ENCODE data around the gene LRRC8B. TPM values are rescaled to one million over a fixed set of nuclear protein-coding genes. Genes with fewer than 3 reads are reported as not detected.

Gene LRRC8B
- polyA plus RNA-seq, 1 of the 3 experiments (the other 2 are of a cell fraction) = 3.7 TPM

DNA sequence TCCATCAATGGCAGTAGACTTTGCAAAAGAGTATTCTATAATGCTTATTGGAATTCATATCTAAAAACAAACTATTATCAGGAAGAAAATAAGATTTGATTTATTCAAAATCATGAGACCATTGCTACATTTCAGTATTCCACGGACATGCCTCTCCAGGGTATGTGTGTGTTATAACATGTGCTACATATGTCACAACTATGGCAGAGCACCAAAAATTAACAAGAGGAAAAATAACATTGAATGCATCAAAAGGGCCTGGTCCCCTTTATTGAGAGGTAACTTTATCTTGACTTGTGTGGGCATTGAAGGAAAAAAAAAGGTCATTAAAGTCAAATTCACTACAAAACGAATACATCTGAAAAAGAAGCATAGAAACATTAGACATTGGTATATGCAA lies 22.6 kb upstream of the LRRC8B start:
- Histone ChIP-seq H3K9ac (no peak overlapping the region), H3K27ac (ENCODE audit: low read depth in 2 of 2, low read length in 1 of 2) (no peak overlapping the region), H4K20me1 (ENCODE audit: insufficient read depth) (no peaks in the 10 kb centered on the region), H3K9me2 (no peaks in the 10 kb centered on the region), H3K4me3 (ENCODE audit: low read depth in 2 of 2, low read length in 1 of 2) (no peak overlapping the region), H3K4me2 (no peak overlapping the region), H3K9me3 (no peaks in the 10 kb centered on the region), H3K4me1 (ENCODE audit: control insufficient read depth in 1 of 2, insufficient read depth in 2 of 2, low read depth in 1 of 2, low read length in 1 of 2) (no peaks in the 10 kb centered on the region), H3K27me3 (ENCODE audit: insufficient read depth) (no peaks in the 10 kb centered on the region), H2AFZ (ENCODE audit: low read depth) (no peak overlapping the region), H3K79me2 (ENCODE audit: insufficient read depth) (no peaks in the 10 kb centered on the region), H3K36me3 (replicated peaks in 1 of 2; ENCODE audit: control insufficient read depth in 1 of 2, insufficient read depth in 2 of 2, low read length in 1 of 2) (no peaks in the 10 kb centered on the region), H3F3A (replicated peaks; ENCODE audit: insufficient read depth) (no peaks in the 10 kb centered on the region)
- CTCF ChIA-PET = interaction anchor here (1.5 kb wide), 1 partner anchor 301 kb away, joined by 3 read pairs; no protein-coding TSS in a partner anchor
- no peak for DNase-seq
- WGBS (ENCODE audit: low lambda C conversion rate) = 49% methylated on average over 2 of the region's 2 CpGs
- TF ChIP-seq YY1 (IDR thresholded peaks at IDR 0.05; ENCODE audit: low read depth) (no peak), PBX3 (IDR thresholded peaks at IDR 0.05) (no peak), NFIC (IDR thresholded peaks at IDR 0.05; ENCODE audit: borderline replicate concordance) (no peak), TAF1 (IDR thresholded peaks at IDR 0.05; ENCODE audit: borderline replicate concordance, low read depth, low read length) (no peak), FOSL2 (IDR thresholded peaks at IDR 0.05; ENCODE audit: borderline replicate concordance, low read depth) (no peak), MXI1 (IDR thresholded peaks at IDR 0.05; ENCODE audit: low read depth, low read length) (no peak)
- POLR2A ChIA-PET = no interaction called here

DNA sequence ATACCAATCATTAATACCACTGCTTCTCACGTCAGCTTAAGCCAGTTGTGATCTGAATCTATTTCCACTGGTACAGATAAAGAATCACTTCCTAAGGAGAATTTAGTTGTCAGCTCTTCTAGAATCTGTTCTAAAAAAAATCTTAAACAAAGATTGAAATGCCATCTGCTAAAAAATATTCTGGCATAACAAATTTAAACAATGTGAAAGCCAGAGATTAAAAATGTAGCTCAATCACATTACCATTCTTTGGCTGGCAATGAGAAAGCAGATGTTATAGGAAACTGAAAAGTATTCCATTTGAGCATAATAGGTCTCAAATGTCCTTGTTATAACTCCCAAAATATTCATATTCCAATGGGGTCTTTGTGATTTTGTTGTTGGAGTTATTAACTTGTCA lies 21.7 kb upstream of the LRRC8B start:
- no peaks in the 10 kb centered on the region for H4K20me1 ChIP-seq (ENCODE audit: insufficient read depth)
- no peaks in the 10 kb centered on the region for H3K9me3 ChIP-seq
- no peaks in the 10 kb centered on the region for H3K9me2 ChIP-seq
- DNase-seq = no peak
- H3K4me2 ChIP-seq = no peak overlapping the region
- H3K4me3 ChIP-seq (ENCODE audit: low read depth in 2 of 2, low read length in 1 of 2) = no peak overlapping the region
- H3K27ac ChIP-seq (ENCODE audit: low read depth in 2 of 2, low read length in 1 of 2) = no peak overlapping the region
- H2AFZ ChIP-seq (ENCODE audit: low read depth) = no peak overlapping the region
- no peaks in the 10 kb centered on the region for H3F3A ChIP-seq (replicated peaks; ENCODE audit: insufficient read depth)
- TF ChIP-seq SIN3A (IDR thresholded peaks at IDR 0.05; ENCODE audit: borderline replicate concordance, low read depth, low read length) = no peak
- TF ChIP-seq YY1 (IDR thresholded peaks at IDR 0.05; ENCODE audit: low read depth) = no peak
- TF ChIP-seq, protein P1, sequence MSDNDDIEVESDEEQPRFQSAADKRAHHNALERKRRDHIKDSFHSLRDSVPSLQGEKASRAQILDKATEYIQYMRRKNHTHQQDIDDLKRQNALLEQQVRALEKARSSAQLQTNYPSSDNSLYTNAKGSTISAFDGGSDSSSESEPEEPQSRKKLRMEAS (IDR thresholded peaks at IDR 0.05; ENCODE audit: low read depth) = no peak
- TF ChIP-seq ELF1 (IDR thresholded peaks at IDR 0.05) = no peak
- no peak for TF ChIP-seq CHD2 (IDR thresholded peaks at IDR 0.05; ENCODE audit: low read length, partially characterized antibody)
- no peak for TF ChIP-seq EZH2phosphoT487 (IDR thresholded peaks at IDR 0.05; ENCODE audit: borderline replicate concordance, low read depth)
- TF ChIP-seq, protein P2, sequence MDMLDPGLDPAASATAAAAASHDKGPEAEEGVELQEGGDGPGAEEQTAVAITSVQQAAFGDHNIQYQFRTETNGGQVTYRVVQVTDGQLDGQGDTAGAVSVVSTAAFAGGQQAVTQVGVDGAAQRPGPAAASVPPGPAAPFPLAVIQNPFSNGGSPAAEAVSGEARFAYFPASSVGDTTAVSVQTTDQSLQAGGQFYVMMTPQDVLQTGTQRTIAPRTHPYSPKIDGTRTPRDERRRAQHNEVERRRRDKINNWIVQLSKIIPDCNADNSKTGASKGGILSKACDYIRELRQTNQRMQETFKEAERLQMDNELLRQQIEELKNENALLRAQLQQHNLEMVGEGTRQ (IDR thresholded peaks at IDR 0.05; ENCODE audit: borderline replicate concordance, low read depth, low read length) = no peak
- TF ChIP-seq IRF3 (IDR thresholded peaks at IDR 0.05; ENCODE audit: low read depth, low read length) = no peak
- TF ChIP-seq RAD21 (IDR thresholded peaks at IDR 0.05; ENCODE audit: low read length) = no peak
- no peak for TF ChIP-seq RCOR1 (IDR thresholded peaks at IDR 0.05; ENCODE audit: low read length)
- TF ChIP-seq MEF2A (IDR thresholded peaks at IDR 0.05; ENCODE audit: borderline replicate concordance, low read depth) = no peak
- TF ChIP-seq NFIC (IDR thresholded peaks at IDR 0.05; ENCODE audit: borderline replicate concordance) = no peak
- CTCF ChIA-PET = interaction anchor here (1.1 to 1.5 kb wide), 3 partner anchors 19 to 300 kb away, joined by 3 to 5 read pairs (median 3); no protein-coding TSS in a partner anchor
- H3K79me2 ChIP-seq (ENCODE audit: insufficient read depth) = no peaks in the 10 kb centered on the region
- POLR2A ChIA-PET = interaction anchor here (0.8 kb wide), 1 partner anchor 100 kb away, joined by 3 read pairs; no protein-coding TSS in a partner anchor
- H3K27me3 ChIP-seq (ENCODE audit: insufficient read depth) = no peaks in the 10 kb centered on the region
- 89% methylated on average over 1 of the region's 1 CpG for WGBS (ENCODE audit: low lambda C conversion rate)
- H3K4me1 ChIP-seq (ENCODE audit: control insufficient read depth in 1 of 2, insufficient read depth in 2 of 2, low read depth in 1 of 2, low read length in 1 of 2) = no peaks in the 10 kb centered on the region
- H3K9ac ChIP-seq = no peak overlapping the region
- H3K36me3 ChIP-seq (replicated peaks in 1 of 2; ENCODE audit: control insufficient read depth in 1 of 2, insufficient read depth in 2 of 2, low read length in 1 of 2) = no peaks in the 10 kb centered on the region
